Sigmoid colon (tissue), 7 donors: ENCODE measurements around the gene SLC16A6. TPM values are rescaled to one million over a fixed set of nuclear protein-coding genes. Genes with fewer than 3 reads are reported as not detected.
"Not testable (repeated sequence)": the region's sequence is repeated elsewhere in the genome, so short reads cannot be mapped to it uniquely, and the experiment has no call there.

Source experiments
- DNase-seq: peaks from one replicate; pipeline ENCODE4 v3.0.0-alpha.2; 2019
- H3K27ac ChIP-seq, 4 donors: fragments of 200-600 bp; sonication (generic); one replicate each; pipeline ENCODE4 v1.5.1; 2016 to 2019; ENCODE audit warnings: mild to moderate bottlenecking in 1 of 4
- H3K27me3 ChIP-seq, 3 donors: fragments of 200-600 bp; sonication (generic); one replicate each; pipeline ENCODE4 v1.5.1; 2019; ENCODE audit warnings: mild to moderate bottlenecking in 1 of 3
- H3K36me3 ChIP-seq, 4 donors: fragments of 200-600 bp; sonication (generic); one replicate each; pipeline ENCODE4 v1.5.1; 2016 to 2019
- H3K4me1 ChIP-seq, 4 donors: fragments of 200-600 bp; sonication (generic); one replicate each; pipeline ENCODE4 v1.5.1; 2017 to 2019
- H3K4me3 ChIP-seq, 4 donors: fragments of 200-600 bp; sonication (generic); one replicate each; pipeline ENCODE4 v1.5.1; 2017 to 2019; ENCODE audit warnings: mild to moderate bottlenecking in 2 of 4, moderate library complexity in 1 of 4
- H3K9me3 ChIP-seq, 4 donors: fragments of 200-600 bp in 3 of 4; sonication (generic) in 3 of 4; one replicate each; pipeline versions ENCODE4 v1.5.1 to v1.6.1; 2013 to 2019
- CTCF ChIP-seq, 4 experiments: fragments of 450-650 bp in 3 of 4; fragments of 200-600 bp in 1 of 4; IDR thresholded peaks; one replicate each; pipeline ENCODE4 v1.5.1; 2016 to 2019; ENCODE audit warnings: antibody characterized with exemption in 4 of 4, mild to moderate bottlenecking in 3 of 4, moderate library complexity in 2 of 4
- EP300 ChIP-seq, 4 donors: sonication (generic); formaldehyde crosslinking; IDR thresholded peaks; one replicate each; pipeline ENCODE4 v1.6.1; 2017; ENCODE audit warnings: antibody characterized with exemption in 4 of 4
- POLR2A ChIP-seq, 2 donors: fragments of 450-650 bp; IDR thresholded peaks; one replicate each; pipeline ENCODE4 v1.6.1; 2016; ENCODE audit warnings: antibody characterized with exemption in 2 of 2, mild to moderate bottlenecking in 2 of 2, moderate library complexity in 2 of 2
- POLR2AphosphoS5 ChIP-seq, 4 donors: sonication (generic); formaldehyde crosslinking; IDR thresholded peaks; one replicate each; pipeline ENCODE4 v1.6.1; 2017; ENCODE audit warnings: antibody characterized with exemption in 4 of 4
- WGBS, 2 donors: extraction: QIAGEN DNeasy Blood & Tissue Kit; methylation state at CpG; one replicate each; pipeline ENCODE4 v1.1.7; 2013; 5-methylcytosine and 5-hydroxymethylcytosine counted together
- intact Hi-C: fragments of 100-400 bp; cut with DNase I; formaldehyde crosslinking; loops from one replicate; pipeline ENCODE4 v1.15.1; 2023
- polyA plus RNA-seq, 3 donors: library from polyadenylated mRNA; stranded (reverse); fragments of 200-250 nt; gene quantifications; one replicate each; pipeline ENCODE4 v1.2.3, GENCODE V29; 2013
- total RNA-seq, 4 donors: library from RNA; depleted of rRNA; stranded (reverse); fragments of >200 nt; gene quantifications; one replicate each; pipeline ENCODE4 v1.1.0, GENCODE V29; 2016
- donor health status: healthy with polysubstance abuse.
- donor health status: Bipolar disorder and iron deficiency.
- donor health status: healthy.

SLC16A6 gene
- total and polyA plus RNA-seq, 7 donors, result 0.14 to 2.1 (median 0.67) TPM; not detected in 4

DNA sequence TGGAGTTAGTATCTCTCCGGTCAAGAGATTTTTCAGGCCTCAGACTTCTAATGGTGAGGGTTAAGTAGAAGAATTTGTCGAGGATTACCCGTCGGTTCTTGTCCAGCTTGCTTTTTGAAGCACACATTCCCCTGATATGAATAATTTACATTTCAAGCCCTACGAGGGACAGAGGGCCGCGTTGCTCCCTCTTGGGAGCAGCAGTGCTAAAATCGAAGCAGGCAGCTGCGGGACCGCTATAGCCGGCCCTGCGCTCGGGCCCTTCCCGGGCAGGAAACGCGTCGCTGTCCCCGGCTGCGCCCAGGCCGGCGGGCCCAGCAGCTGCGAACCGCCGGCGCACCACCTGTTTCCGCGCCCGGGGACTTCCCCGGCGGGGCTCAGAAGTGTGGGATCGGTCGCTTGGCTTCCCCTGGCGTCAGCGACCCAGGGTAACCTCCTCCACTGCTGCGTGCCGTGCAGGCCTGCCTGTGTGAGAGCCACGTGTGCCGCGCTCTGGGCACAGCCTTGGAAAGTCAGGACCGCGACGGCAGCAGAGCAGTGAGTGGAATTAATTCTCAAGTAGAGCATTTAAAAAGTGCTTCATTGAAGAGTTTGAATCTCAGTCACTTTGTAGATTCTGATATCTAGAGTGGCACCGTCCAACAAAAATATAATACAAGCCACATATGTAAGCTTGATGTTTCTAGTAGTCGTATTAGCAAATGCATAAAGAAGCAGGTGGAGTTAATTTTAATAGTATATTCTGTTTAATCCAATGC is 31.9 kb downstream of the SLC16A6 start:
- Histone ChIP-seq H3K4me1 (peaks cover 0 to 19% (median 5%) of the 10 kb centered on the region in 4 donors), H3K4me3 (peak overlapping the region in 2 of 4 donors; percentile 30 to 32), H3K36me3 (peaks cover 2 to 34% (median 12%) of the 10 kb centered on the region in 4 donors), H3K27ac (peak overlapping the region in 3 of 4 donors; percentile 10 to 71 (median 63))
- H3K27me3 ChIP-seq, intact Hi-C loops, H3K9me3 ChIP-seq, DNase-seq: not testable (repeated sequence)
- TF ChIP-seq POLR2AphosphoS5 (IDR thresholded peaks at IDR 0.05), result peak in 2 of 4 donors; percentile 51 to 63
- WGBS, 2 donors, result 9 to 13% methylated on average over 41 of the region's 44 CpGs

GRCh38 chr17:68257934-68258333 is 33.0 kb downstream of the SLC16A6 start:
- no peak for DNase-seq
- Histone ChIP-seq H3K36me3 (peaks cover 2 to 46% (median 15%) of the 10 kb centered on the region in 4 donors), H3K9me3 (no peaks in the 10 kb centered on the region), H3K27me3 (no peaks in the 10 kb centered on the region), H3K4me1 (peaks cover 0 to 14% (median 2%) of the 10 kb centered on the region in 4 donors), H3K4me3 (no peak overlapping the region), H3K27ac (no peak overlapping the region)
- TF ChIP-seq EP300 (IDR thresholded peaks at IDR 0.05), result no peak
- no peak for TF ChIP-seq POLR2AphosphoS5 (IDR thresholded peaks at IDR 0.05)
- no peak for TF ChIP-seq POLR2A (IDR thresholded peaks at IDR 0.05)
- TF ChIP-seq CTCF (IDR thresholded peaks at IDR 0.05), result no peak
- intact Hi-C loops, result no loop called here

GRCh38 chr17:68256701-68257100 is 34.2 kb downstream of the SLC16A6 start:
- Histone ChIP-seq H3K36me3 (peaks cover 5 to 58% (median 15%) of the 10 kb centered on the region in 4 donors), H3K4me1 (peaks cover 0 to 14% (median 2%) of the 10 kb centered on the region in 4 donors)
- H3K9me3 ChIP-seq, H3K27me3 ChIP-seq, H3K27ac ChIP-seq, DNase-seq, intact Hi-C loops, H3K4me3 ChIP-seq: not testable (repeated sequence)
- 84 to 85% methylated on average over 5 of the region's 5 CpGs for WGBS, 2 donors

GRCh38 chr17:68255731-68256538 is 35.0 kb downstream of the SLC16A6 start:
- H3K9me3 ChIP-seq, result no peaks in the 10 kb centered on the region
- 60 to 77% methylated on average over 5 of the region's 5 CpGs for WGBS, 2 donors
- H3K36me3 ChIP-seq, result peaks cover 10 to 66% (median 15%) of the 10 kb centered on the region in 4 donors
- no peak overlapping the region for H3K4me3 ChIP-seq
- H3K27ac ChIP-seq, result no peak overlapping the region
- no peak for TF ChIP-seq POLR2AphosphoS5 (IDR thresholded peaks at IDR 0.05)
- no peak for TF ChIP-seq EP300 (IDR thresholded peaks at IDR 0.05)
- TF ChIP-seq CTCF (IDR thresholded peaks at IDR 0.05), result no peak
- TF ChIP-seq POLR2A (IDR thresholded peaks at IDR 0.05), result no peak
- no peaks in the 10 kb centered on the region for H3K27me3 ChIP-seq
- no peak for DNase-seq
- peaks cover 0 to 14% (median 2%) of the 10 kb centered on the region in 4 donors for H3K4me1 ChIP-seq
- intact Hi-C loops, result no loop called here

GRCh38 chr17:68255151-68255550 is 35.8 kb downstream of the SLC16A6 start:
- peaks cover 0 to 14% (median 2%) of the 10 kb centered on the region in 4 donors for H3K4me1 ChIP-seq
- no peaks in the 10 kb centered on the region for H3K27me3 ChIP-seq
- no peak overlapping the region for H3K27ac ChIP-seq
- TF ChIP-seq EP300 (IDR thresholded peaks at IDR 0.05) (no peak), CTCF (IDR thresholded peaks at IDR 0.05) (no peak), POLR2A (IDR thresholded peaks at IDR 0.05) (no peak), POLR2AphosphoS5 (IDR thresholded peaks at IDR 0.05) (no peak)
- no peaks in the 10 kb centered on the region for H3K9me3 ChIP-seq
- H3K4me3 ChIP-seq, result no peak overlapping the region
- intact Hi-C loops, result no loop called here
- 84 to 92% methylated on average over 4 of the region's 4 CpGs for WGBS, 2 donors
- H3K36me3 ChIP-seq, result peaks cover 10 to 74% (median 15%) of the 10 kb centered on the region in 4 donors
- no peak for DNase-seq

DNA sequence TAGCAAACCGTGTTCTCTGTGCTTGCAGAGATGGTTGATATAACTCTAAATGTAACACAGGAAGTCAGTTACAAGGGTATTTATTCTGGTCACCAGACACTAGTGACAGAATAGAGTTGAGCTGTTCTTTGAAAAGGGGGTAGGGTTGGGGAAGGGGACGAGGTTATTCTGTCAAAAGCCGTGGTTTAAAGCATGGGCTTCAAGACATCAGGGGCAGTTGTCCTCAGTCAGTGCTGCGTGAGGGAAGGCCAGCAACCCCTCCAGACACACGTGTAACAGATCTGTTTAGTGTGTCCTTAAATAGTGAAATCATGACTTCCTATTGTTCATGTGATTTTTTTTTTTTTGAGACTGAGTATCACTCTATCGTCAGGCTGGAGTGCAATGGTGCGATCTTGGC is 37.5 kb downstream of the SLC16A6 start:
- 55 to 86% methylated on average over 7 of the region's 7 CpGs for WGBS, 2 donors

More for the DNA sequence above, 37.5 kb downstream of the SLC16A6 start:
- H3K9me3 ChIP-seq, H3K27ac ChIP-seq, H3K27me3 ChIP-seq, H3K4me3 ChIP-seq, intact Hi-C loops, DNase-seq: not testable (repeated sequence)
- Histone ChIP-seq H3K4me1 (peaks cover 0 to 15% (median 11%) of the 10 kb centered on the region in 4 donors), H3K36me3 (peaks cover 10 to 76% (median 15%) of the 10 kb centered on the region in 4 donors)
